ENCODE results near the gene GOLGA7B.

GRCh38 chr10:97852277-97852676 is 2.6 kb downstream of the GOLGA7B start:
- TF ChIP-seq POLR2A (IDR thresholded peaks at IDR 0.05) = no peak
- TF ChIP-seq CTCF (IDR thresholded peaks at IDR 0.05) = no peak

Data from vagina (tissue), 2 donors.